Peyer's patch (tissue), 4 donors: ENCODE results near the gene ALDH3A2. TPM values are rescaled to one million over a fixed set of nuclear protein-coding genes. Genes with fewer than 3 reads are reported as not detected.
A peak's percentile ranks its signal among the peaks of the same experiment; 100 is the strongest.

Experiments used
- DNase-seq, 3 donors: peaks; one replicate each; pipeline ENCODE4 v3.0.0-alpha.2; 2017 to 2019
- H3K27ac ChIP-seq, 4 donors: fragments of 200-600 bp; sonication (generic); one replicate each; pipeline ENCODE4 v1.5.1; 2016 to 2019
- H3K27me3 ChIP-seq, 2 donors: fragments of 200-600 bp; sonication (generic); one replicate each; pipeline ENCODE4 v1.5.1; 2019
- H3K36me3 ChIP-seq, 3 donors: fragments of 200-600 bp; sonication (generic); one replicate each; pipeline ENCODE4 v1.5.1; 2016 to 2019
- H3K4me1 ChIP-seq, 4 donors: fragments of 200-600 bp; sonication (generic); one replicate each; pipeline ENCODE4 v1.5.1; 2016 to 2019
- H3K4me3 ChIP-seq, 4 donors: fragments of 200-600 bp; sonication (generic); 1 replicate in 3 of 4; 2 replicates in 1 of 4; pipeline ENCODE4 v1.5.1; 2016 to 2019; ENCODE audit warnings: mild to moderate bottlenecking in 1 of 4
- H3K9me3 ChIP-seq, 4 donors: fragments of 200-600 bp; sonication (generic); one replicate each; pipeline ENCODE4 v1.5.1; 2016 to 2019; ENCODE audit warnings: mild to moderate bottlenecking in 1 of 4
- CTCF ChIP-seq, 6 experiments: fragments of 450-650 bp in 4 of 6; fragments of 200-600 bp in 2 of 6; sonication (generic) in 1 of 6; IDR thresholded peaks; one replicate each; pipeline ENCODE4 v1.5.1; 2017 to 2019; ENCODE audit warnings: antibody characterized with exemption in 6 of 6, mild to moderate bottlenecking in 3 of 6, moderate library complexity in 1 of 6
- POLR2A ChIP-seq, 2 donors: fragments of 450-650 bp; IDR thresholded peaks; one replicate each; pipeline ENCODE4 v1.5.1; 2017; ENCODE audit warnings: antibody characterized with exemption in 2 of 2, mild to moderate bottlenecking in 2 of 2, moderate library complexity in 2 of 2
- small RNA-seq, 2 donors: library from RNA; depleted of rRNA; stranded (forward); fragments of <200 nt; gene quantifications; one replicate each; pipeline ENCODE3, GENCODE V24; 2016
- total RNA-seq, 4 donors: library from RNA; depleted of rRNA; stranded (reverse); fragments of >200 nt; gene quantifications; one replicate each; pipeline ENCODE4 v1.1.0, GENCODE V29; 2016

The ALDH3A2 gene
- total RNA-seq, 4 donors from 2014 or later, result 171 to 330 (median 269) TPM

- no peaks in the 10 kb centered on the region for H3K27me3 ChIP-seq
- DNase-seq, result no peak
- no peaks in the 10 kb centered on the region for H3K36me3 ChIP-seq
- TF ChIP-seq POLR2A (IDR thresholded peaks at IDR 0.05) (no peak), CTCF (IDR thresholded peaks at IDR 0.05) (no peak)
- peak overlapping the region; percentile 69 to 89 (median 78) for H3K27ac ChIP-seq
- peaks cover 0 to 23% (median 5%) of the 10 kb centered on the region in 4 donors for H3K4me1 ChIP-seq
- no peak overlapping the region for H3K4me3 ChIP-seq
- no peaks in the 10 kb centered on the region for H3K9me3 ChIP-seq
Measured at GRCh38 chr17:19726631-19727376, 78.3 kb downstream of the ALDH3A2 start.

Small RNAs within 50 kb of the gene (small RNA-seq; reads per million reads assigned to genes)
- 0 reads per million in 2 donors for gene NMTRQ-TTG12-1
- gene RF00322, result 0 reads per million in 2 donors

Other genes with a start within 250 kb of the ALDH3A2 start
- 10 to 100 TPM in 1 of 4 donors, 1 to 10 TPM in 3; 1.2 to 47.0 (median 2.0) TPM for gene RNF112, start 237.5 kb upstream of the ALDH3A2 start, total RNA-seq
- gene SLC47A1, start 114.9 kb upstream of the ALDH3A2 start, total RNA-seq, result 1 to 10 TPM in 2 of 4 donors, not detected in 2; 1.2 to 3.8 TPM
- 1 to 10 TPM in 3 of 4 donors, not detected in 1; 3.9 to 6.8 (median 6.3) TPM for gene SLC47A2, start 67.8 kb downstream of the ALDH3A2 start, total RNA-seq
- gene ALDH3A1, start 99.5 kb downstream of the ALDH3A2 start, total RNA-seq, result 10 to 100 TPM in 1 of 4 donors, 1 to 10 TPM in 3; 1.7 to 23.1 (median 3.2) TPM
- 1 to 10 TPM; 2.8 to 8.8 (median 5.3) TPM for gene ULK2, start 219.2 kb downstream of the ALDH3A2 start, total RNA-seq